Amniotic epithelial cell (primary cell): Measurements from ENCODE around the gene JOSD2.
A peak's percentile ranks its signal among the peaks of the same experiment; 100 is the strongest.
"Not testable (repeated sequence)": the region's sequence is repeated elsewhere in the genome, so short reads cannot be mapped to it uniquely, and the experiment has no call there.

Source experiments
- DNase-seq: peaks from one replicate; pipeline ENCODE4 v3.0.0-alpha.2; 2010; ENCODE audit warnings: low read depth

JOSD2 gene

GRCh38 chr19:50475736-50476223 is 35.2 kb downstream of the JOSD2 start:
- no peak for DNase-seq

- DNase-seq: no peak
Observed at GRCh38 chr19:50475101-50475568, 35.9 kb downstream of the JOSD2 start.

- DNase-seq: not testable (repeated sequence)
Observed at GRCh38 chr19:50473336-50473735, 37.7 kb downstream of the JOSD2 start.

- no peak for DNase-seq
Observed at GRCh38 chr19:50468818-50469217, 42.2 kb downstream of the JOSD2 start.

- no peak for DNase-seq
Observed at GRCh38 chr19:50467566-50467965, 43.4 kb downstream of the JOSD2 start.

- DNase-seq: no peak
Observed at GRCh38 chr19:50466706-50467039, 44.3 kb downstream of the JOSD2 start.

- no peak for DNase-seq
Observed at GRCh38 chr19:50465986-50466705, 44.8 kb downstream of the JOSD2 start.

GRCh38 chr19:50465000-50465399 is 46.0 kb downstream of the JOSD2 start:
- no peak for DNase-seq

- DNase-seq: no peak
Observed at GRCh38 chr19:50464348-50464747, 46.6 kb downstream of the JOSD2 start.

GRCh38 chr19:50462970-50463369 is 48.0 kb downstream of the JOSD2 start:
- no peak for DNase-seq

GRCh38 chr19:50461066-50461875 is 49.7 kb downstream of the JOSD2 start:
- peak; percentile 53 for DNase-seq

GRCh38 chr19:50460161-50460765 is 50.7 kb downstream of the JOSD2 start:
- DNase-seq: peak; percentile 6

- no peak for DNase-seq
Observed at GRCh38 chr19:50459638-50460037, 51.4 kb downstream of the JOSD2 start.

- no peak for DNase-seq
Observed at GRCh38 chr19:50459067-50459456, 51.9 kb downstream of the JOSD2 start.

GRCh38 chr19:50458396-50459066 is 52.5 kb downstream of the JOSD2 start:
- DNase-seq: no peak

GRCh38 chr19:50457300-50457699 is 53.7 kb downstream of the JOSD2 start:
- DNase-seq: no peak
